H1 (cell line): Measurements from ENCODE around the gene KLHL36. TPM values are rescaled to one million over a fixed set of nuclear protein-coding genes. Genes with fewer than 3 reads are reported as not detected.

Experiments used
- RNF2 ChIP-seq: fragments of 200-900, 300-1000 bp; sonication (generic); IDR thresholded peaks from 2 replicates; pipeline ENCODE4 v1.7.1; 2016; ENCODE audit warnings: borderline replicate concordance, low read depth, mild to moderate bottlenecking, antibody characterized with exemption, low read length; ENCODE audit not compliant: poor library complexity, severe bottlenecking; ENCODE audit errors: missing control alignments
- polyA plus RNA-seq, 7 experiments: library from polyadenylated mRNA; depleted of rRNA in 3 of 7; stranded (reverse) in 5 of 7; unstranded in 2 of 7; fragments of >200 nt in 5 of 7; fragments of 200-250 nt in 2 of 7; gene quantifications; 1 replicate in 5 of 7; 2 replicates in 1 of 7; 4 replicates in 1 of 7; pipeline versions ENCODE4 v1.2.1 to v1.2.3, GENCODE V29; 2011 to 2013; ENCODE audit warnings: missing spikeins in 2 of 7, mixed read lengths in 2 of 7
- total RNA-seq: library from RNA; stranded (reverse); fragmentation: NEBNext Ultra II Directional; extraction: Animal tissue kit (Norgen Biotek cat#: 25700); gene quantifications from 2 replicates; pipeline ENCODE4 v1.2.1, GENCODE V29; 2021

The KLHL36 gene
- total and polyA plus RNA-seq, 2 of the 8 experiments (the other 6 are each of a cell fraction or from before 2014, with no cell fraction given): 22.9 to 33.6 TPM

DNA sequence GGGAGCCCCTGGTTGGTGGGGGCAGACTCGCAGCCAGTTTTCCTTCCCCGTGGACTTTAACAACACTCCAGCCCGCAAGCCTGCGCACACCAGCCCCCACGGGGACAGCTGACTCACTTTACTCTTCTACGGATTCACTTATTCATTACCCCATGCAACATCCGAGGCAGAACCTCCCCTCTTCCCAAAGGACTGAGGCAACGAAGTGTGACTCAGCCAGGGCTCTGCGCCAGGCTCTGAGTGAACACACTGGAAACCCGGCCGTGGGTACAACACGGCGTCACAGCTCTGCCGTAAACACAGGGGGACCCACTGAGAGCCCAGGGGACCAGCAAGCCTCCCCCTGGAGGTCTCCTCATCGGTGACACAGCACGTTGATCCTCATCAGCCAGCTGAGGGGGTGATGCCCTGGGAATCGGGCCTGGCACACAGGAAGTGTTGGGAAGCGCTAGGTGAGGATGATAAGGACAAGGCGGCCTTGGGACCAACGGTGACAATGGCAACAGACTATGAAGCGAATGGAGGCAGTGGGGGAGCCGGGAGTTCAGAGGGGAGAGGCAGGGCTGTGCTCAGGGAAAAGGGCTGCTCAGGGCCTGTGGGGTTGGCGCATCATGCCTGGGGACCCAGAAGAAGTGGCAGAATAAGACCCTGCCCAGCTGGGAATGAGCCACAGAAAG is 45.0 kb upstream of the KLHL36 start (continued):
- no peak for TF ChIP-seq RNF2
